Measurements from ENCODE around the gene TDRKH.
"Not testable (repeated sequence)": the region's sequence is repeated elsewhere in the genome, so short reads cannot be mapped to it uniquely, and the experiment has no call there.

Gene TDRKH

DNA sequence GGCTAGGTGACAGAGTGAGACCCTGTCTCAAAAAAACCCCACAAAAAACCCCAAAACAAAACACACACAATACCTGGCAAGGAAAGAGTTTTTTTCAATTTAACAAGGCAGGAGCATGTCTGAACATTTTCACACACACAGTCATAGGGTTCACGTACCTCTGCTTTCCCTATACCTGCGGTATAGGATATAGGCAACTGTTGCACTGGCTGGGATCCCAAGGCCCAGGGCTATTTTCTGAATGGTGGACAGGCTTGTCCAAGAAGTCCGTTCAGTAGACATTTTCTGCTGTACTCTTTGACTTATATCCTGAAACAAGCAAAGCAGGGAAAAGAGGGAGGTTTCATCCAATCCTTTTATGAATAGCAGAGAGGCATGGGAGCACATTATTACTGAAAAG is 7.6 kb downstream of the TDRKH start:
- H3K4me3 ChIP-seq (ENCODE audit: control insufficient read depth, low read depth, low read length): no peak overlapping the region
- TF ChIP-seq, protein P1, sequence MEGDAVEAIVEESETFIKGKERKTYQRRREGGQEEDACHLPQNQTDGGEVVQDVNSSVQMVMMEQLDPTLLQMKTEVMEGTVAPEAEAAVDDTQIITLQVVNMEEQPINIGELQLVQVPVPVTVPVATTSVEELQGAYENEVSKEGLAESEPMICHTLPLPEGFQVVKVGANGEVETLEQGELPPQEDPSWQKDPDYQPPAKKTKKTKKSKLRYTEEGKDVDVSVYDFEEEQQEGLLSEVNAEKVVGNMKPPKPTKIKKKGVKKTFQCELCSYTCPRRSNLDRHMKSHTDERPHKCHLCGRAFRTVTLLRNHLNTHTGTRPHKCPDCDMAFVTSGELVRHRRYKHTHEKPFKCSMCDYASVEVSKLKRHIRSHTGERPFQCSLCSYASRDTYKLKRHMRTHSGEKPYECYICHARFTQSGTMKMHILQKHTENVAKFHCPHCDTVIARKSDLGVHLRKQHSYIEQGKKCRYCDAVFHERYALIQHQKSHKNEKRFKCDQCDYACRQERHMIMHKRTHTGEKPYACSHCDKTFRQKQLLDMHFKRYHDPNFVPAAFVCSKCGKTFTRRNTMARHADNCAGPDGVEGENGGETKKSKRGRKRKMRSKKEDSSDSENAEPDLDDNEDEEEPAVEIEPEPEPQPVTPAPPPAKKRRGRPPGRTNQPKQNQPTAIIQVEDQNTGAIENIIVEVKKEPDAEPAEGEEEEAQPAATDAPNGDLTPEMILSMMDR (conservative IDR thresholded peaks at IDR 0.05; ENCODE audit: control insufficient read depth, insufficient read depth, low read depth, low read length): no peak
- no peak for DNase-seq (ENCODE audit: low read depth)

DNA sequence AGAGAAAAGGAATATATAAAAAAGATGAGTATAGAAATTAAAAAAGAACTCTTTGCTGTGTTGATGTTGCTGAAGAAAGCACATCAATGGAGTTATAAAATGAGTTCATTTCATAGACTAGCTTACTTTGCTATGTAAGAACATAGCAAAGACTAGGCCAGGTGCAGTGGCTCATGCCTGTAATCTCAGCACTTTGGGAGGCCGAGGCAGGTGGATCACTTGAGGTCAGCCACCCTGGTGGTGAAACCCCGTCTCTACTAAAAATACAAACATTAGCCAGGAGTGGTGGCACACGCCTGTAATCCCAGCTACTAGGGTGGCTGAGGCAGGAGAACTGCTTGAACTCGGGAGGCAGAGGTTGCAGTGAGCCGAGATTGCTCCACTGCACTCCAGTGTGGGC is 8.3 kb downstream of the TDRKH start:
- not testable (repeated sequence) for H3K4me3 ChIP-seq (ENCODE audit: control insufficient read depth, low read depth, low read length)

DNA sequence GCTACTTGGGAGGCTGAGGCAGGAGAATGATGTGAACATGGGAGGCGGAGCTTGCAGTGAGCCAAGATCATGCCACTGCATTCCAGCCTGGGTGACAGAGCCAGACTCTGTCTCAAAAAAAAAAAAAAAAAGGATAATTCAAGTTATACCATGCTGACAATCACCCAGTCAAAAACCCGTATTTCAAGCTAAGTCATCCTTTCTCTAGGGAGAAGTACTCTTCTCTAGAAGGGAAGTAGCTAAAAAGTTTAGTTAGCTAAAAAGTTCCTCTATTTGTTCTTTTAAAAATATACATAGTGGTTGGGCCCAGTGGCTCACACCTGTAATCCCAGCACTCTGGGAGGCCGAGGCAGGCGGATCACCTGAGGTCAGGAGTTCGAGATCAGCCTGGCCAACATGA is 9.6 kb downstream of the TDRKH start:
- H3K4me3 ChIP-seq (ENCODE audit: control insufficient read depth, low read depth, low read length); DNase-seq (ENCODE audit: low read depth): not testable (repeated sequence)

More for the DNA sequence above, 8.3 kb downstream of the TDRKH start:
- DNase-seq (ENCODE audit: low read depth): not testable (repeated sequence)

DNA sequence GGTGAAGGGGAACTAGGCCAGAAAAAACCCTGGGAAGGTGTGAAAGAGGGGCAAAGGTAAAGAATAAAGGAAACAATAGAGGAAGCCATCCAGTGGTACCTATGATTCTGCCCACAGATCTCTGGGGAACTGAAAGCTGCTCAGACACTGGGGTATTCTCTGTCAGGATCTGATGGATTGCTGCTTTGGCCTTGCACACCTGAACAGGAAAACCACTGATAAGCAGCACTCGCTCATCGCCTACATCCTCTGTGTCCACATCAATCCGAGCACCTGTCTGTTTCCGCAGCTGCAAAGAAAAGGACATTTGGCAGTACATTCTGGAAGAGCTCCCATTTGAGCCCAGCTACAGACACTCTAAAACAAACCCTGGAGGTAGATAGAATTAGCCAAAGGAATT is 10.4 kb downstream of the TDRKH start:
- no peak for DNase-seq (ENCODE audit: low read depth)
- TF ChIP-seq, protein P1 (conservative IDR thresholded peaks at IDR 0.05; ENCODE audit: control insufficient read depth, insufficient read depth, low read depth, low read length): no peak
- no peak overlapping the region for H3K4me3 ChIP-seq (ENCODE audit: control insufficient read depth, low read depth, low read length)

DNA sequence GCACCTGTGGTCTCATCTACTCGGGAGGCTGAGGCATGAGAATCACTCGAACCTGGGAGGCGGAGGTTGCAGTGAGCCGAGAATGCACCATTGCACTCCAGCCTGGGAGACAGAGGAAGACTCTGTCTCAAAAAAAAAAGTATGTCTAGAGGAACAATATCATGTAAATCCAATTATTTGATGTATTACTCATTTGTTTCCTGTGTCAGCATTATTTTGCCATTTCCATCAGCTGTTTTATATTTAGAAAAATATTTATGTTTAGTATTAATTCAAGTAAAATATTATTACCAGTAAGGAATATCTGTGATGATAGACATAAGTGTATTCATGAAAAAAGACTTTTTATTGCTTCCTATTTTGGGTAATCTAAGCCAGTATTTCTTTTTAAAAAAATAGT is 13.0 kb downstream of the TDRKH start:
- no peak overlapping the region for H3K4me3 ChIP-seq (ENCODE audit: control insufficient read depth, low read depth, low read length)
- no peak for DNase-seq (ENCODE audit: low read depth)
- TF ChIP-seq, protein P1 (conservative IDR thresholded peaks at IDR 0.05; ENCODE audit: control insufficient read depth, insufficient read depth, low read depth, low read length): no peak

DNA sequence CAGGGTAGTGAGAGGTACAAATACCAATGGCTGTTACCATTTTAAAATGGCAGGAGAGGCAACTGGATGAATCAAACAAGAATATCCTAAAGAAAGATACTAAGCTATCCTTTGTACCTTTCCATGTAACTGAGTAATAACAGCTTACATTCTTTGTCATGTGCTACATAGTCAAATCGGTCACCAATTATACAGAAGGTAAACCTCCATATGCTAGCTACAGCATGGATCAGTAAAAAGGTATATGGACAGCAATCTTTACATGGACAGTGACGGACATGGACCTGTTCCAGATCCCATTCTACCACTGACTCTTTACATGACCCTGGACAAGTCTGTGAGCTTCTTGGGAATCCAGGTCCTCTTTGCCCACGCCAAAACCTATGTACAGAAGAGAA is 13.6 kb downstream of the TDRKH start:
- DNase-seq (ENCODE audit: low read depth): no peak
- TF ChIP-seq, protein P1 (conservative IDR thresholded peaks at IDR 0.05; ENCODE audit: control insufficient read depth, insufficient read depth, low read depth, low read length): no peak
- no peak overlapping the region for H3K4me3 ChIP-seq (ENCODE audit: control insufficient read depth, low read depth, low read length)

DNA sequence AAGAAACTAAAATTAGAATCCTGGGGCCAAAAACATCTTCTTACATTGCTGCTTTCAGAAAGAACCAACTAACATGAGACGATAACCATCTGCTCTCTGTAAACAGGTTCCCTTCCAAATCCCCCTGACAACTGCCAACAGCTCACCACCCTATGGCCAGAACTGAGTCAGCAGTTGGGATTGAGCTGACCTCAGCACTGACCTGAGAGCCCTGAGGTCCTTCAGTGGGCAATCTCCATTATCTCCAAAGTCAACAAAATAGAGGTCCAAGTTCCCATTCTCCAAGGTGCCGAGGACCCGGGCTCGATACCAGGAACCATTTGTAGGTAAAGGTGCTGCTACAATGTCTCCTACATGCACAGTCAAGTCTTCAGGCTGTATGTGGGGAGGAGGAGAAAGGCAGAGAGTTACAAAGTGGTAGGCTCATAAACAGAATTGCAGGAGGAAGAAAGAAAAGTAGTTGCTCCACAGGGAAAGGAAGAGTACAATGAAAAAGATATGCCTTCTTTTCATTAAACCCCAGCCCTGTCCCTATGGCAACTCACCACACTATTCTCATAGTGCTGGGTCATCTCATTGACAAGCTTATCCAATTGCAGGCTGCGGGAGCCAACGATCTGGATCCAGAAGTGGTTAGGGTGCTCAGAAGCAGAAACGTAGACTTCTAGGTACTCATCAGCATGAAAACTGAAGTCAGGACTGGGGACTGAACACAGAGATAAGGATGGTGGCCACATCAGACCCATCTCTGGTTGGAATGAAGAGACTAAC is 14.2 kb downstream of the TDRKH start:
- TF ChIP-seq, protein P1 (conservative IDR thresholded peaks at IDR 0.05; ENCODE audit: control insufficient read depth, insufficient read depth, low read depth, low read length): no peak
- no peak overlapping the region for H3K4me3 ChIP-seq (ENCODE audit: control insufficient read depth, low read depth, low read length)
- DNase-seq (ENCODE audit: low read depth): no peak

Measured in fibroblast of mammary gland (primary cell).